Activated naive CD4-positive, alpha-beta T cell (primary cell): ENCODE data around the gene WAC.

Experiments used
- DNase-seq, 4 experiments: peaks; one replicate each; lab custom pipeline; 2025; lab: John Stamatoyannopoulos, UW

Gene WAC

GRCh38 chr10:28666751-28667467, 134.0 kb downstream of the WAC start:
- DNase-seq, result no peak

GRCh38 chr10:28668363-28669226, 135.7 kb downstream of the WAC start:
- peak in 2 of 4 experiments; percentile 13 to 18 for DNase-seq

GRCh38 chr10:28669227-28670173, 136.6 kb downstream of the WAC start:
- DNase-seq, result no peak
